HG03045 (cell line): ENCODE results near the gene RASSF3.
"Not testable (repeated sequence)": the region's sequence is repeated elsewhere in the genome, so short reads cannot be mapped to it uniquely, and the experiment has no call there.

ENCODE experiments used
- ATAC-seq: cut with Tn5 transposase; IDR thresholded peaks from one replicate; pipeline ENCODE4 v1.9.1; 2021; ENCODE audit warnings: mild to moderate bottlenecking, moderate library complexity; ENCODE audit not compliant: unreplicated experiment

RASSF3 gene

GRCh38 chr12:64595863-64596793 lies 14.2 kb upstream of the RASSF3 start:
- ATAC-seq = no peak

GRCh38 chr12:64598831-64599230 lies 11.5 kb upstream of the RASSF3 start:
- ATAC-seq = no peak

GRCh38 chr12:64600164-64600561 lies 10.1 kb upstream of the RASSF3 start:
- ATAC-seq = no peak

- no peak for ATAC-seq
Measured at GRCh38 chr12:64603183-64603841, 7.0 kb upstream of the RASSF3 start.

DNA sequence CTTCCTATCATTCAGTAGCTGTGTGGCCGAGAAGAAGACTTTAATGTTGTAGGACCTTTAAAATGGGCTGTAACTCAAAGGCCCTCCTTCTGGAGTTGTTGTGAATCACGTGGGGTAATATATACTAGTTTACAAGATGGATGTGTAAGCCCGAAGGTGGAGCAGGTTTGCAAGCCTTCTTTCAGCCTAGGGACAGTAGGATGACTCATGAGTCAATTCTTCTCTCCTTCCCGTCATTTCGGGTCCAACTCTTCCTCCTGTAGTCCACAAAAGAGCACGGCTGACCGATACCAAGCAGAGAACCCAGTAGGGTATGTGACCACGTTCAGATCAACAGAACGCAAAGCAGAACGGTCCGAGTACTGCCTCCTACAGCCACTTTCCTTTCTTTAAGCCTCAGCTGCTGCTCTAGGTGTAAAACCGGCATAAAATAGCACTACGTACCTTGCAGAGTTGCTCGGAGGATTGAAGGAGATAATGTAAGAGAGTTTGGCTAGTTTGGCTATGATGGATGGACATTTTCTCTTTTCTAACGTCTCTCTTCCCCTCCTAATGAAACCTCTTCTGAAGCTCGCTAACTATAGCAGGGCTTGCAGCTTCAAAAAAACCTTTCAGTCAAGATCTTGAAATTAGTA lies 1.3 kb upstream of the RASSF3 start:
- ATAC-seq = peak; percentile 14

DNA sequence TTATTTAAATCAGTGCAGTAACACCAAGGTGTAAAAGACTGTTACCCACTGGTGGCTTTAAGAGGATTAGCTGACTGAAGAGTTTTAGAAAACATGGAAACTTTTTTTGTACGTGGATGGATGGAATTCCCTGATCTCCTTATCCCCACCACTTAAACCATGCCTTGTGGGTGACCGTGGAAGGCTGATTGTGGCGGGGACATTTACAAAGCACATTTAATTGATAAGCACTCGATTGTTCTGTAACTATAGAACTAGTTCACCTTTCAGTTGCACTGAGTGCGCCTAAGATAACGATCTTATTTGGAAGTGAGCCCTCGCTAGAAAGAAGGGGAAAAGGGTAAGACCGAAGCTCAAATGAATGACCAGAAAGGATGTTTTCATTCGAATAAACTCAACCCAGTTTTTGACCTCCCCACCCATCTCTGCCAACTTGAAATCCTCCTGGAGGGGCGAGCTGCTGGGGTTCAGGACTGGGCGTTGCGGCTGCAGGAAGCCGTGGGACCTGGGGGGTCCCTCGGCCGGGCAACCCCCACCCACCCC lies 688 bp upstream of the RASSF3 start:
- no peak for ATAC-seq

DNA sequence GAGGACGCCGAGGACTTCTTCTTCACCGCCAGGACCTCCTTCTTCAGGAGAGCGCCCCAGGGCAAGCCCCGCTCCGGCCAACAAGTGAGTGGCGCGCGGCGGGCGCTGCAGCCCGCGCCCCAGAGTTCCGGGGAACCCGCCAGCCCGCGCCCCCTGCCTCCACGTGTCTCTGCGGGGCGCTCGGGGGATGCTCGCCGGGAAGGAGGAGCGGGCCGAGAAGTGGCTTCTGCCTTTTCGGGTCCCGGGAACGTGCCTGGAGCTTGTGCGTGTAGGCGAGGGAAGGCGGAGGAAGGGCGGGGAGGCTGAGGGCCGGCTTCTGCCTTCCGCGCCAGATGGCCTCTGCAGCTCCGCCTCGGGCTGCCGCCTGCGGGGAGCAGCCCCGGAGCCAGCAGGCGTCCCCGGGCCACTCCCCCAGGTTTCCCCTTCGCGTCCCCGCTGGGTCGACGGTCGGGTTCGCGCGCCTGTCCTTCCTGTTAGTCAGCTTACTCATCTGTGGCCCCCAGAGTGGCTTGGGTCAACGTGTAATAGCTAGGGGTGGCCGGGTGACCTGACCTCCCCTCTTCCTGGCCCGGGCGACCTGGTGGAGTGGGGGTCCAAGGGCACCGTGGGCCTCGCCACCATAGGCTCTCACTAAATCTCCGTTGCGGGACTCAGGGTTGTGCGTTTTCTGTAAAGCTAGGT lies 505 bp downstream of the RASSF3 start:
- ATAC-seq = peak; percentile 59

DNA sequence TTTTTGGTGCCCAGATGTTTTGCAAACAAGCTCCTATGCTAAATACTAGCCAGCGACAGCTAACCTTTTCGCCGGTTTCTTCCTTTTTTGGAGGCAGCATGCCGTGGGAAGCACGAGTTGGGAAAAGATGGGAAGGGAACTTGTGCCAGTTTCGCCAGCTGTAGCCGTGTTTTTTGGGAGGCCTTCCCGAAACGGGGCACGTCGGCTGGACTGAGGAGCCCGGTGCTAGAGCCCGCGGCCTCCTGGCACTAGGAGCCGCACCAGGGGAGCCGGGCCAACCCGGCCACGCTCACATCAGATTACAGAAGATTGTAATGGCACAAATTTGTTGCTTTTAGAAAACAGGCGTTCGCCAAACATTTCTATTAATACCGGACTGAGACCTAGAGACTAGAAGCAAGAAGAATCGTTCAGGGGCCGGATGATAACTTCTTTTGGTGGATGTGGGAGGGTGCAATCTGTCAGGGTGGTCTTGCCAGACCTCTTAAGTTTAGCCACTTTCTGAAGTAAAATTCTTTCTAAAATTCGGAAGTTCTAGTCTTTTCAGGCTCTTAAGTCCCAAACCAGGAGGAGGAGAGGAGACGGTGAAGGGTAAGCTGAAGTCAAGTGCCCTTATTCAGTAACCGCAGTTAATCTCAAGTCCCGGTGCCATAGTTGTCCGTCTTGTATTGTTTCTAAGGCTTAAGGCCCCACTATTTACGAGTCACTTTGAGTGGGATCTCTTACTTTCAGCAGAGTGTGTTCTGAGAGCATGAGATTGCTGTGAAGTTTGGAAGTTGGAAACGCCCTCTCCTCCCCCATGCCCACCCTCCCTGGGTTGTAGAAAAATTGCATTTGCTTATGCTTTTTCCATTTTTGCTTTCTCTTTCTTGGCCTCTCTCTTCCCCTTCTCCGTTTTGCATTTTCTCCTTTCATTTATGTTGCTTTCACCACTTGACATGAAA lies 1.3 kb downstream of the RASSF3 start:
- no peak for ATAC-seq

GRCh38 chr12:64612843-64613242 lies 2.5 kb downstream of the RASSF3 start:
- no peak for ATAC-seq

GRCh38 chr12:64613775-64614398 lies 3.6 kb downstream of the RASSF3 start:
- not testable (repeated sequence) for ATAC-seq

GRCh38 chr12:64616201-64616600 lies 5.9 kb downstream of the RASSF3 start:
- ATAC-seq = no peak

GRCh38 chr12:64618953-64619590 lies 8.8 kb downstream of the RASSF3 start:
- peak; percentile 30 for ATAC-seq

GRCh38 chr12:64621257-64621942 lies 11.1 kb downstream of the RASSF3 start:
- peak; percentile 79 for ATAC-seq

DNA sequence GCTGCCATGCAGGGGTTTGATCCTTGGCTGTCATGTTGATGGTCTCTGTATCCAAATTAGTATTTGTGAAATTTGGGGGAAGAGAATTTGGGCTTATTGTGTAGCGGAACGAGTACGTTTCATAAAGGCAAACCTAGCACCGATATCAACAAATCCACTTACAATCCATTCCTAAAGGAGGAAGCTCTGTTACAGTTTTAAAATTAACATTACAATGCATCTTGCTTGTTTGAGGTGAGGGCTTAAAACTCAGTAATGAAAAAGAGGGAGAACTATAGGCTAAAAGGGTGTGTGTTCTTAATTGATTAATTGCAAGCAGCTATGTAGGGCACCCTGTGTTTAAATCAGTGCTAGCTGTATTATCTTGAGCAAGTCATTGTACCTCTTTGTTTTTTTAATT lies 13.7 kb downstream of the RASSF3 start:
- ATAC-seq = no peak

DNA sequence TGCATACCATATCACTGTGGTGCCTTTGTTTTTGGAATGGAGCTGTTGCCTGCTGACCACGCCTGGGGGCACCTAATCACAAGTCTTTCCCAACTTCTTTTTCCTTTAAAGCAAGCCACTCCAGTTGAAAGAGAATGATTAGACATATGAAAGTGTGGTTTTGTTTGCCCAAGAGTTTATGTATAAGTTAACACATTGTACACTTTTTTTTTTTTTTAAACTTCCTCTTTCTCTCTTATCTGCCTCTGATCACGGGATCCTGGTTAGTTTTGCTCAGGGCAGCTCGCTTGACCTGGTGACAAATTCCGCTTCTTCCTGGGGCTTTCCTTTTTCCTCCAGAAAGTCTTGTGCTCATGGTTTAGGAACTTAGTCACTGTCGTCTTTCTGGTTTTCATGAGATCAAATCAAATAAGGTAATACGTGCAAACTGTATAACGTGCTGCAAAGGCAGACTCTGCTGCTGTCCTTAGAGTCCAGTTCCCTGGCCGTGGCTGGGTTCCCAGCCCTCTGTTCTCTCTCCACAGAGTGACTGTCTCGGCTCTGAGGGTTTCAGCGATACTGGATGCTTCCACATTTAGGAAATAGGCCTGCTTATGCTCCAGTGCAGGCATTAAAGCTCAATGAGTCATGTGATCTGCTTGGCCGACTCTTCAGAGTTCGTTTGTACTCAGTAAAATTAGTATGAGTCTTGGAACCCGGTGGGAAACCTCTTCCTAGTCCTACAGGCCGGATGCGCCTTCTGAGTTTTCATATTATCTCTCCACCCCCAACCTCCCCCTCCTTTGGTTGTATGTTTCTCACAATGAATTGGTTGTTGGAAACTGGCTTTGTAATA lies 15.2 kb downstream of the RASSF3 start:
- no peak for ATAC-seq

DNA sequence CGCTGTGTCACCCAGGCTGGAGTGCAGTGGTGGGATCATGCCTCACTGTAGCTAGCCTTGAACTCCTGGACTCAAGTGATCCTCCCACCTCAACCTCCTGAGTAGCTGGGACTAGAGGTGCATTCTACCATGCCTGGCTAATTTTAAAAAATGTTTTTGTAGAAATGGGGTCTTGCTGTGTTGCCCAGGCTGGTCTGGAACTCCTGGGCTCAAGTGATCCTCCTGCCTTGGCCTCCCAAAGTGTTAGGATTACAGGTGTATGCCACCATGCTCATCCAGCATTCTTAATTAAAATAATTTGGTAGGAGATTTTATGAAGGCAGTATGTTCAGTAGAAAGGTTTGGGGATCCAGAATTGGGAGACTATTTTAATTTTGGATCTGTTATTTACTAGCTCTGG lies 16.3 kb downstream of the RASSF3 start:
- not testable (repeated sequence) for ATAC-seq

DNA sequence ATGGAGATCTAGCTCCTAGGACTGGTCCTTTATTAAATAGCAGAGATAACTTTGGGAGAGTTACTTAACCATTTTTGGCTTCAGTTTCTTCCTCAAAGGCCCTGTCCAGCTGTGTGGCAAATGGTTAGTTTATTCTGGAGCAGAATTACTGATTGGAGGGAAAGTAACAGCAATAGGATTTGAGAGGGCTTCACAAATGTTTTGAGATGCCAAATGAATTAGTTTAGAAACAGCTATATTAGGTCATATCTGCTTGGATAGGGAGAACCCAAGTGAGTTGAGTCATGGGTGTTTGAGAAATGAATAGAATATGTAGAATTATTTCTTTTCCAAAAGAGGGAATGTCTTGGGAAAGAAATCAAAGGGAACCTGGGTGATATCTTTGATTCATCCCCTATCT lies 17.5 kb downstream of the RASSF3 start:
- ATAC-seq = no peak
